GM23248 (cell line): ENCODE measurements around the gene CAMK2N1.

ENCODE experiments used
- EZH2 ChIP-seq: fragments of 200-600 bp; sonication (generic); IDR thresholded peaks from 2 replicates; pipeline ENCODE4 v1.6.1; 2018; ENCODE audit warnings: antibody characterized with exemption, mild to moderate bottlenecking; ENCODE audit not compliant: insufficient read depth, poor library complexity, severe bottlenecking
- EZH2phosphoT487 ChIP-seq: fragments of 200-600 bp; sonication (generic); IDR thresholded peaks from 2 replicates; pipeline ENCODE4 v1.6.1; 2018; ENCODE audit warnings: antibody characterized with exemption, moderate library complexity, mild to moderate bottlenecking, low read depth; ENCODE audit not compliant: insufficient read depth

DNA sequence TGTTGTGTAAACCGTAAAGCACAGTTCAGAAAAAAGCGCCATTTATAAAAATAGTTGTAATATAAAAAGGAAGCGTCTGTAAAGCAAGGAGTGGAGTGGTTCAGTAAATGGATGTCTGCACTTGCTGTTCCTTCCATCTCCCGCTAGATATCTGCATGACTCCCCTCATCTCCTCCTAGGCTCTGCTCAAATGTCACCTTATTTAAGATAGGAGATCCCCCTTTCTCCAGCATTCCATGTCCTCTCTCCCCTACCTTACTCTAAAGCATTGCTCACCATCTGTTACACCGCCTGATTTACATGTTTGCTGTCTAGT is 21.2 kb upstream of the CAMK2N1 start:
- TF ChIP-seq EZH2 (no peak), EZH2phosphoT487 (no peak)
